ENCODE results near the gene HNRNPH1. TPM values are rescaled to one million over a fixed set of nuclear protein-coding genes. Genes with fewer than 3 reads are reported as not detected.

The HNRNPH1 gene
- total RNA-seq, 2 donors from 2014 or later, result 260 to 398 TPM

DNA sequence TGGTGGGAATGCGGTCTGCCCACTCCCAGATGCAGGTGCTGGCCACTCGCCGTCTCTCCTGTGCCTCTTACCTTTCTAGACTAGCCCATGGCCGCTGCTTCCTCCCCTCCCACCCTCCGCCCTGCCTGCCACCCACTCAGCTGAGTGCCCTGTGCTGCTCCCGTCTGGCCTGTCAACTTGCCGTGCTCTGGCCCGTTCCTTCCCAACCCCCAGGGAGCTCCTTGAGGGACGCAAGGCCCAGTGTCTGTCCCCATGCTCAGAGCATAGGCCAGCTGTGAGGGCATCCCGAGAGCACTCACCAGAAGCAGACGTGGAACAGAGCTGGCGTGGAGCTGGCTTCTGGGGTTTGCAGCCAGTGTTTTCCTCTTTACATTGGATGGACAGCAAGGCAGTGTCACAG, 20.2 kb downstream of the HNRNPH1 start:
- Histone ChIP-seq H3K36me3 (peaks cover 3 to 5% of the 10 kb centered on the region in 2 donors), H3K9me3 (no peaks in the 10 kb centered on the region), H3K4me1 (replicated peaks) (peaks cover 9% of the 10 kb centered on the region), H3K4me3 (no peak overlapping the region), H3K27ac (no peak overlapping the region), H3K27me3 (replicated peaks; ENCODE audit: insufficient read depth) (no peaks in the 10 kb centered on the region)
- TF ChIP-seq, protein P1, sequence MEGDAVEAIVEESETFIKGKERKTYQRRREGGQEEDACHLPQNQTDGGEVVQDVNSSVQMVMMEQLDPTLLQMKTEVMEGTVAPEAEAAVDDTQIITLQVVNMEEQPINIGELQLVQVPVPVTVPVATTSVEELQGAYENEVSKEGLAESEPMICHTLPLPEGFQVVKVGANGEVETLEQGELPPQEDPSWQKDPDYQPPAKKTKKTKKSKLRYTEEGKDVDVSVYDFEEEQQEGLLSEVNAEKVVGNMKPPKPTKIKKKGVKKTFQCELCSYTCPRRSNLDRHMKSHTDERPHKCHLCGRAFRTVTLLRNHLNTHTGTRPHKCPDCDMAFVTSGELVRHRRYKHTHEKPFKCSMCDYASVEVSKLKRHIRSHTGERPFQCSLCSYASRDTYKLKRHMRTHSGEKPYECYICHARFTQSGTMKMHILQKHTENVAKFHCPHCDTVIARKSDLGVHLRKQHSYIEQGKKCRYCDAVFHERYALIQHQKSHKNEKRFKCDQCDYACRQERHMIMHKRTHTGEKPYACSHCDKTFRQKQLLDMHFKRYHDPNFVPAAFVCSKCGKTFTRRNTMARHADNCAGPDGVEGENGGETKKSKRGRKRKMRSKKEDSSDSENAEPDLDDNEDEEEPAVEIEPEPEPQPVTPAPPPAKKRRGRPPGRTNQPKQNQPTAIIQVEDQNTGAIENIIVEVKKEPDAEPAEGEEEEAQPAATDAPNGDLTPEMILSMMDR (IDR thresholded peaks at IDR 0.05), result no peak
- TF ChIP-seq POLR2A (IDR thresholded peaks at IDR 0.05), result no peak
- WGBS, result 89% methylated on average over 12 of the region's 12 CpGs
- intact Hi-C loops (cut with DNase I), result no loop called here
- no peak for DNase-seq (ENCODE audit: low spot score)

GRCh38 chr5:179601871-179602625, 21.4 kb downstream of the HNRNPH1 start:
- no peak overlapping the region for H3K27ac ChIP-seq
- H3K27me3 ChIP-seq (replicated peaks; ENCODE audit: insufficient read depth), result no peaks in the 10 kb centered on the region
- intact Hi-C loops (cut with DNase I), result no loop called here
- peaks cover 9% of the 10 kb centered on the region for H3K4me1 ChIP-seq (replicated peaks)
- 93% methylated on average over 18 of the region's 18 CpGs for WGBS
- DNase-seq (ENCODE audit: low spot score), result no peak
- TF ChIP-seq, protein P1 (IDR thresholded peaks at IDR 0.05), result no peak
- no peak for TF ChIP-seq POLR2AphosphoS5 (IDR thresholded peaks at IDR 0.05)
- TF ChIP-seq POLR2A (IDR thresholded peaks at IDR 0.05), result no peak
- H3K9me3 ChIP-seq, result no peaks in the 10 kb centered on the region
- peaks cover 3 to 5% of the 10 kb centered on the region in 2 donors for H3K36me3 ChIP-seq
- no peak overlapping the region for H3K4me3 ChIP-seq

DNA sequence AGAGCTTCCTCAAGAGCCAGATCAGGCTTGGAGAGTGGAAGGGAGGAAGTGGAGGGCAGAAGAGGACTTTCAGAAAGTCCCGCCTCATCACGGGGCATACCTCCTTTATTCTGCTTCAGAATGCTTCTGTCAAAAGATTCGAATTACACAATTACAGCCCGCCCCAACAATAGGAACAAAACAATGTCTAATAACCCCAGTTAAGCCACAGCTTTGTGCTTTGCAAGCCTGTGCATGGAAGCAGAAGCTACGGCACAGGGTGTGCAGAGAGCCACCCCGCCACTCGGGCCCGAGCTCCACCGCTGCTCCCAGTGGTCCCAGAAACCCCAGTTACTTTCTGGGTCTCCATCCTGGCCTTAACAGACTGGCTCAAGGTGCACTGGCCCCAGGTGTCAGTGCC, 23.5 kb downstream of the HNRNPH1 start:
- 38% methylated on average over 9 of the region's 9 CpGs for WGBS
- Histone ChIP-seq H3K27me3 (replicated peaks; ENCODE audit: insufficient read depth) (no peaks in the 10 kb centered on the region), H3K27ac (no peak overlapping the region), H3K4me3 (no peak overlapping the region), H3K4me1 (replicated peaks) (no peaks in the 10 kb centered on the region), H3K9me3 (no peaks in the 10 kb centered on the region), H3K36me3 (peaks cover 5 to 9% of the 10 kb centered on the region in 2 donors)
- intact Hi-C loops (cut with DNase I), result no loop called here
- no peak for DNase-seq (ENCODE audit: low spot score)
- no peak for TF ChIP-seq POLR2AphosphoS5 (IDR thresholded peaks at IDR 0.05)
- TF ChIP-seq POLR2A (IDR thresholded peaks at IDR 0.05), result no peak
- TF ChIP-seq, protein P1 (IDR thresholded peaks at IDR 0.05), result no peak

DNA sequence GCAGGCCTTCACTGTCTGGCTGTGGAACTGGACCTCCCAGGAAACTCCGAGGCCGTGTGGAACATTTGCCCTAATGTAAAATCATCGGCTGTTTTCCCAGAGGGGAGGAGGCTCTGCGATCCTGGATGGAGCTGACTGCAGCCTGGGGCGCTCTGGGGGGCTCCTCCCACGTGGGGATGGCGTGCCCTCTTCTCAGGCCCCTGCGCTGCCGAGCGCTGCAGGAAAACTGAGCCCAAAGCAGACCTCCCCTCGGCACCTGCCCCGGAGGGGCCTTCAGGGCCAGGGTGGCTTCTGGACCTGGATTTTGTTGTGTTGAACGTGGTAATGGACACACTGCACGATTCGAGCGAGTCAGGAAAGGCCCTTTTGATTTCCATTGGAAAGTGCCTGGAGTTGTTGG, 23.9 kb downstream of the HNRNPH1 start:
- Histone ChIP-seq H3K9me3 (no peaks in the 10 kb centered on the region), H3K27ac (no peak overlapping the region), H3K36me3 (peaks cover 5 to 9% of the 10 kb centered on the region in 2 donors), H3K27me3 (replicated peaks; ENCODE audit: insufficient read depth) (no peaks in the 10 kb centered on the region), H3K4me3 (no peak overlapping the region), H3K4me1 (replicated peaks) (no peaks in the 10 kb centered on the region)
- no peak for DNase-seq (ENCODE audit: low spot score)
- 80% methylated on average over 16 of the region's 16 CpGs for WGBS
- TF ChIP-seq POLR2AphosphoS5 (IDR thresholded peaks at IDR 0.05) (no peak), POLR2A (IDR thresholded peaks at IDR 0.05) (no peak)
- TF ChIP-seq, protein P1 (IDR thresholded peaks at IDR 0.05), result no peak
- intact Hi-C loops (cut with DNase I), result no loop called here

- Histone ChIP-seq H3K27me3 (replicated peaks; ENCODE audit: insufficient read depth) (no peaks in the 10 kb centered on the region), H3K27ac (no peak overlapping the region), H3K9me3 (no peaks in the 10 kb centered on the region), H3K4me1 (replicated peaks) (no peaks in the 10 kb centered on the region), H3K4me3 (no peak overlapping the region), H3K36me3 (peaks cover 5 to 9% of the 10 kb centered on the region in 2 donors)
- TF ChIP-seq POLR2A (IDR thresholded peaks at IDR 0.05), result no peak
- no peak for TF ChIP-seq POLR2AphosphoS5 (IDR thresholded peaks at IDR 0.05)
- TF ChIP-seq, protein P1 (IDR thresholded peaks at IDR 0.05), result no peak
- intact Hi-C loops (cut with DNase I), result no loop called here
- DNase-seq (ENCODE audit: low spot score), result no peak
- WGBS, result 85% methylated on average over 8 of the region's 9 CpGs
Measured at GRCh38 chr5:179599100-179599499, 24.4 kb downstream of the HNRNPH1 start.
